ENCODE results near the gene MYOF.

DNA sequence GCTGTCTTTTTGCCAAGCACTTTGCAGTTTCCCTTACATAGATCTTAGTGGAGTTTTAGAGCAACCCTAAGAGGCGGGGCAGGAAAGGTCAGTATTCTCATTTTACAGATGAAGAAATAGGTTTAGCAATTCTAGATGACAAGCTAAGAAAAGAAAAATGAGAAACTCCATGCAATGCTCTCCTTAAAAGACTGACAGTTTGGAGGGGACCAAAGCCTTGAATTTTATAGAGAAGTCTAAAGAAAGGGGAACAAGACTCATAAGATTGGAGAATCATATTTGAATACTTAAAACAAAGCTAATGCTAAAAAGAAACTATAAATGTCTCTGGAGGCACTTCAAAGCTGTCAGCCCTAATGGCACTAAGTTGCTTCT, 33.9 kb upstream of the MYOF start:
- TF ChIP-seq, protein P1, sequence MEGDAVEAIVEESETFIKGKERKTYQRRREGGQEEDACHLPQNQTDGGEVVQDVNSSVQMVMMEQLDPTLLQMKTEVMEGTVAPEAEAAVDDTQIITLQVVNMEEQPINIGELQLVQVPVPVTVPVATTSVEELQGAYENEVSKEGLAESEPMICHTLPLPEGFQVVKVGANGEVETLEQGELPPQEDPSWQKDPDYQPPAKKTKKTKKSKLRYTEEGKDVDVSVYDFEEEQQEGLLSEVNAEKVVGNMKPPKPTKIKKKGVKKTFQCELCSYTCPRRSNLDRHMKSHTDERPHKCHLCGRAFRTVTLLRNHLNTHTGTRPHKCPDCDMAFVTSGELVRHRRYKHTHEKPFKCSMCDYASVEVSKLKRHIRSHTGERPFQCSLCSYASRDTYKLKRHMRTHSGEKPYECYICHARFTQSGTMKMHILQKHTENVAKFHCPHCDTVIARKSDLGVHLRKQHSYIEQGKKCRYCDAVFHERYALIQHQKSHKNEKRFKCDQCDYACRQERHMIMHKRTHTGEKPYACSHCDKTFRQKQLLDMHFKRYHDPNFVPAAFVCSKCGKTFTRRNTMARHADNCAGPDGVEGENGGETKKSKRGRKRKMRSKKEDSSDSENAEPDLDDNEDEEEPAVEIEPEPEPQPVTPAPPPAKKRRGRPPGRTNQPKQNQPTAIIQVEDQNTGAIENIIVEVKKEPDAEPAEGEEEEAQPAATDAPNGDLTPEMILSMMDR (optimal IDR thresholded peaks at IDR 0.05 in 1 of 3, IDR thresholded peaks at IDR 0.05 in 1 of 3, conservative IDR thresholded peaks at IDR 0.05 in 1 of 3; ENCODE audit: extremely low read depth in 1 of 3, insufficient read depth in 2 of 3, low read length in 3 of 3): no peak
- no peak for TF ChIP-seq EZH2 (IDR thresholded peaks at IDR 0.05; ENCODE audit: low read length)
